ENCODE measurements around the gene RRP15.
A peak's percentile ranks its signal among the peaks of the same experiment; 100 is the strongest.

RRP15 gene

GRCh38 chr1:218348628-218349071 lies 63.6 kb downstream of the RRP15 start:
- H3K79me2 ChIP-seq (ENCODE audit: control insufficient read depth, insufficient read depth, low read length, unreplicated experiment) = peaks cover 24% of the 10 kb centered on the region
- H3K4me3 ChIP-seq (ENCODE audit: low read depth, low read length) = peak overlapping the region; percentile 81

GRCh38 chr1:218349348-218350034 lies 64.4 kb downstream of the RRP15 start:
- Histone ChIP-seq H3K36me3 (ENCODE audit: insufficient read depth, low read length) (no peaks in the 10 kb centered on the region), H3K79me2 (ENCODE audit: control insufficient read depth, insufficient read depth, low read length, unreplicated experiment) (peaks cover 24% of the 10 kb centered on the region), H2AFZ (ENCODE audit: low read length, unreplicated experiment) (no peak overlapping the region), H3K27me3 (ENCODE audit: insufficient read depth, low read length) (no peaks in the 10 kb centered on the region), H3K4me1 (ENCODE audit: control insufficient read depth, insufficient read depth, low read length, unreplicated experiment) (peaks cover 22% of the 10 kb centered on the region), H3K27ac (ENCODE audit: low read depth, low read length) (no peak overlapping the region), H3K4me3 (ENCODE audit: low read depth, low read length) (peak overlapping the region; percentile 81)

More at GRCh38 chr1:218348628-218349071, 63.6 kb downstream of the RRP15 start:
- H2AFZ ChIP-seq (ENCODE audit: low read length, unreplicated experiment) = peak overlapping the region; percentile 4
- no peaks in the 10 kb centered on the region for H3K36me3 ChIP-seq (ENCODE audit: insufficient read depth, low read length)
- H3K27me3 ChIP-seq (ENCODE audit: insufficient read depth, low read length) = no peaks in the 10 kb centered on the region
- peaks cover 22% of the 10 kb centered on the region for H3K4me1 ChIP-seq (ENCODE audit: control insufficient read depth, insufficient read depth, low read length, unreplicated experiment)
- peak overlapping the region; percentile 11 for H3K27ac ChIP-seq (ENCODE audit: low read depth, low read length)

- H3K79me2 ChIP-seq (ENCODE audit: control insufficient read depth, insufficient read depth, low read length, unreplicated experiment) = peaks cover 24% of the 10 kb centered on the region
- H3K27me3 ChIP-seq (ENCODE audit: insufficient read depth, low read length) = no peaks in the 10 kb centered on the region
- peaks cover 22% of the 10 kb centered on the region for H3K4me1 ChIP-seq (ENCODE audit: control insufficient read depth, insufficient read depth, low read length, unreplicated experiment)
- H3K36me3 ChIP-seq (ENCODE audit: insufficient read depth, low read length) = no peaks in the 10 kb centered on the region
- H3K4me3 ChIP-seq (ENCODE audit: low read depth, low read length) = peak overlapping the region; percentile 34
- H3K27ac ChIP-seq (ENCODE audit: low read depth, low read length) = peak overlapping the region; percentile 74
- no peak overlapping the region for H2AFZ ChIP-seq (ENCODE audit: low read length, unreplicated experiment)
These were observed 65.0 kb downstream of the RRP15 start for GRCh38 chr1:218350035-218350525.

DNA sequence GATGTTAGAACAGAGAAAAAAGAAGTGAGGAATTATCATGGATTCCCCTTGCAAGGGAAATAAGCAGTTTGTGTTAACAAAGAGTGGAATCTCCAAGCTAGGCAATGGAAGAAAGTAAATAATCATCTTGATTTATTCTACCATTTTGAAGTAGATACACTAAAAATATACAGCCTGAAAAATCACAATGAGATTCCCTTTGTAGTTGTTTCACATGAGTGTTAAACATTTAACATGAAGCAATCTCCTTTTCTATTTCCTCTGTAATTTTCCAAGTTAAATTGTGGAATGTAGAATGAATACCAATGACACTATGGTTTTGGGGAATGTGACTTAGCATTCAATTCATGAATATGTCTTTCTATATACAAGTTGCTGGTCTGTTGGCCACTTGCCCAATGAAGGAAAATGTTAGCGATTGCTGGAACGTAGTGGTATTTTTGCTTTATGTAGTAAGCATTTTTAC lies 65.7 kb downstream of the RRP15 start:
- Histone ChIP-seq H2AFZ (ENCODE audit: low read length, unreplicated experiment) (peak overlapping the region; percentile 95), H3K4me1 (ENCODE audit: control insufficient read depth, insufficient read depth, low read length, unreplicated experiment) (peaks cover 22% of the 10 kb centered on the region), H3K27me3 (ENCODE audit: insufficient read depth, low read length) (no peaks in the 10 kb centered on the region), H3K36me3 (ENCODE audit: insufficient read depth, low read length) (no peaks in the 10 kb centered on the region), H3K27ac (ENCODE audit: low read depth, low read length) (peak overlapping the region; percentile 74), H3K4me3 (ENCODE audit: low read depth, low read length) (peak overlapping the region; percentile 74), H3K79me2 (ENCODE audit: control insufficient read depth, insufficient read depth, low read length, unreplicated experiment) (peaks cover 24% of the 10 kb centered on the region)

- Histone ChIP-seq H3K27me3 (ENCODE audit: insufficient read depth, low read length) (no peaks in the 10 kb centered on the region), H2AFZ (ENCODE audit: low read length, unreplicated experiment) (peak overlapping the region; percentile 95), H3K4me1 (ENCODE audit: control insufficient read depth, insufficient read depth, low read length, unreplicated experiment) (peaks cover 22% of the 10 kb centered on the region), H3K79me2 (ENCODE audit: control insufficient read depth, insufficient read depth, low read length, unreplicated experiment) (peaks cover 20% of the 10 kb centered on the region), H3K27ac (ENCODE audit: low read depth, low read length) (peak overlapping the region; percentile 74), H3K4me3 (ENCODE audit: low read depth, low read length) (peak overlapping the region; percentile 74), H3K36me3 (ENCODE audit: insufficient read depth, low read length) (no peaks in the 10 kb centered on the region; the same call in 1 of the 2 replicates)
These were observed 66.4 kb downstream of the RRP15 start for GRCh38 chr1:218351391-218352074.

DNA sequence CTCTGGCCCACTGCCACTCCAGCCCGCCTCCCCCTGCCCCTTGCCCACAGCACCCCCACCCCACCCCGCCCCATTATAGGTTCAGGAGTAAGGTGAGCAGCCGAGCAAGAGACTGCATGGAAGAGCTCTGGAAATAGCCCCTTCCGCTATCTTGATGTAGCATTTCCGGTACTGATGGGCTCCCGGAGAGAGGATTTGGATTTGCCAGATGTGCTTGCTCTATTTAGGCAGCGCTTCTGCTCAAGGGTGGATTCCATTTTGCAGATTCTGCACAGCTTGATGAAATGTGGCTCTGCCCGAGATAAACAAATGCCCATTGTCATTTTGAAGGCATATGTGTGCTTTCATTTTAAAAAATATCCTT lies 67.0 kb downstream of the RRP15 start:
- Histone ChIP-seq H3K79me2 (ENCODE audit: control insufficient read depth, insufficient read depth, low read length, unreplicated experiment) (peaks cover 17% of the 10 kb centered on the region), H2AFZ (ENCODE audit: low read length, unreplicated experiment) (no peak overlapping the region), H3K4me1 (ENCODE audit: control insufficient read depth, insufficient read depth, low read length, unreplicated experiment) (peaks cover 22% of the 10 kb centered on the region), H3K36me3 (ENCODE audit: insufficient read depth, low read length) (no peaks in the 10 kb centered on the region; the same call in 1 of the 2 replicates), H3K27ac (ENCODE audit: low read depth, low read length) (no peak overlapping the region), H3K27me3 (ENCODE audit: insufficient read depth, low read length) (no peaks in the 10 kb centered on the region), H3K4me3 (ENCODE audit: low read depth, low read length) (no peak overlapping the region)

- H3K27me3 ChIP-seq (ENCODE audit: insufficient read depth, low read length) = no peaks in the 10 kb centered on the region
- no peaks in the 10 kb centered on the region; the same call in 1 of the 2 replicates for H3K36me3 ChIP-seq (ENCODE audit: insufficient read depth, low read length)
- H3K4me3 ChIP-seq (ENCODE audit: low read depth, low read length) = no peak overlapping the region
- no peak overlapping the region for H3K27ac ChIP-seq (ENCODE audit: low read depth, low read length)
- peaks cover 27% of the 10 kb centered on the region for H3K4me1 ChIP-seq (ENCODE audit: control insufficient read depth, insufficient read depth, low read length, unreplicated experiment)
- H2AFZ ChIP-seq (ENCODE audit: low read length, unreplicated experiment) = no peak overlapping the region
- peaks cover 11% of the 10 kb centered on the region for H3K79me2 ChIP-seq (ENCODE audit: control insufficient read depth, insufficient read depth, low read length, unreplicated experiment)
These were observed 68.6 kb downstream of the RRP15 start for GRCh38 chr1:218353656-218354055.

DNA sequence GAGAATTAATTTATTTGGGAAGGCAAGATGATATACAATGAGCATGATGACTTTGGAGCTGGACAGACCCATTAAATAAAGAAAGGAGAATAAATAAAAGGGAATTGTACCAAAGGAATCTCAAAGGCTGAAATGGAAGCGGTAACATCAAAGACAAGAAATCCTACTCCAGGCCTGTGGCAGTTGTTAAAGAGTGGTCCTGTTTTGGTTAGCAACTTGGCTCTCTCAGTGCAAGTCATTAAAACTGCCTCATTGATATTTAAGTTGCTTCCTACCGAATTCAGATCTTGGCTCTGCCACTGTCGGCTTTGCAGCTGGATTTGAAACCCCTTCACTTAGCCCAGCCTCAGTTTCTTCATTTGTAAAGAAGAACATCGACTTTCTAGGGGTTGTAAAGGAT lies 70.2 kb downstream of the RRP15 start:
- no peaks in the 10 kb centered on the region for H3K27me3 ChIP-seq (ENCODE audit: insufficient read depth, low read length)

DNA sequence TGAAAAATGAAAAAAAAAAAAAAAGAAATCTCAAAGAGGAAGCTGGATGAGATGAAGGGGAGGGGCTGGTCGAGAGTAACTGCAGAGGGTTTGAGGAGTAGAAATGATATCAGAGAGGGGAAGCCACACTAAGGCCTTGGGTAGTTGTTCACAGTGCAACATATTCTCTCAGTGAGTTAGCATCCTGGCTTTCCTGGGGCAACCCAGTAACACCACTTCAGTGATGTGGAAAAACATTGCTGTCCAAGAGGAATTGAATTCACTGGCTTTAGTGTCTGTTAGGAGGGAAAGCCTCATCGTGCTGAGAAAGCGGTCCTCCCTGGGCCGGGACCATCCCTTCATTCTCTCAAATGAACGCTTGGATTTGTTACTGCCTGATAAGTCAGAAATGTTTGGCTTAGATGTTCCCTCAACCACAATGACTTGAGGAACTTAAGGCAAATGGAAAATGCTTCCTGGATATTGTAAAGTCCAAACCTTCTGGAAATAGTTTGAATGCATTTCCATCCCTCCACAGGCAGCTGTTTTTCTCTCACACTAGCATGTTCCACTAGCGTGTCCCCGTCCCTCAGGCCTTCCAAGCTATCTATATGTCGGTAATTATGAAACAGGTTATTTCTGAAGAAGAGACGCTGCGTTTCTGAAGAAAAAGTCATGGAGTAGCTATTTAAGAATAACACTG lies 72.3 kb downstream of the RRP15 start:
- Histone ChIP-seq H3K4me3 (ENCODE audit: low read depth, low read length) (0 out of 2 replicates have a peak overlapping the region, but pooled peaks have one; percentile 7), H3K79me2 (ENCODE audit: control insufficient read depth, insufficient read depth, low read length, unreplicated experiment) (peaks cover 10% of the 10 kb centered on the region), H3K27ac (ENCODE audit: low read depth, low read length) (no peak overlapping the region), H2AFZ (ENCODE audit: low read length, unreplicated experiment) (peak overlapping the region; percentile 66), H3K36me3 (ENCODE audit: insufficient read depth, low read length) (no peaks in the 10 kb centered on the region; the same call in 1 of the 2 replicates), H3K4me1 (ENCODE audit: control insufficient read depth, insufficient read depth, low read length, unreplicated experiment) (peaks cover 9% of the 10 kb centered on the region), H3K27me3 (ENCODE audit: insufficient read depth, low read length) (no peaks in the 10 kb centered on the region)

More for the DNA sequence above, 70.2 kb downstream of the RRP15 start:
- H3K79me2 ChIP-seq (ENCODE audit: control insufficient read depth, insufficient read depth, low read length, unreplicated experiment) = peaks cover 10% of the 10 kb centered on the region
- peaks cover 17% of the 10 kb centered on the region for H3K4me1 ChIP-seq (ENCODE audit: control insufficient read depth, insufficient read depth, low read length, unreplicated experiment)
- no peak overlapping the region for H3K4me3 ChIP-seq (ENCODE audit: low read depth, low read length)
- no peak overlapping the region for H2AFZ ChIP-seq (ENCODE audit: low read length, unreplicated experiment)
- no peaks in the 10 kb centered on the region; the same call in 1 of the 2 replicates for H3K36me3 ChIP-seq (ENCODE audit: insufficient read depth, low read length)
- H3K27ac ChIP-seq (ENCODE audit: low read depth, low read length) = no peak overlapping the region

GRCh38 chr1:218357893-218358232 lies 72.8 kb downstream of the RRP15 start:
- Histone ChIP-seq H2AFZ (ENCODE audit: low read length, unreplicated experiment) (peak overlapping the region; percentile 66), H3K79me2 (ENCODE audit: control insufficient read depth, insufficient read depth, low read length, unreplicated experiment) (peaks cover 8% of the 10 kb centered on the region), H3K36me3 (ENCODE audit: insufficient read depth, low read length) (no peaks in the 10 kb centered on the region; the same call in 1 of the 2 replicates), H3K4me1 (ENCODE audit: control insufficient read depth, insufficient read depth, low read length, unreplicated experiment) (peaks cover 9% of the 10 kb centered on the region), H3K27me3 (ENCODE audit: insufficient read depth, low read length) (no peaks in the 10 kb centered on the region), H3K27ac (ENCODE audit: low read depth, low read length) (no peak overlapping the region), H3K4me3 (ENCODE audit: low read depth, low read length) (0 out of 2 replicates have a peak overlapping the region, but pooled peaks have one; percentile 7)

All from ACC112 (cell line).